ENCODE data around the gene MRPS23.

- TF ChIP-seq CTCF (conservative IDR thresholded peaks at IDR 0.05; ENCODE audit: low read depth in 2 of 2) (no peak), REST (IDR thresholded peaks at IDR 0.05; ENCODE audit: unreplicated experiment) (no peak), CREB1 (CRISPR knock-in tag; IDR thresholded peaks at IDR 0.05; ENCODE audit: low read depth) (no peak), EZH2 (IDR thresholded peaks at IDR 0.05; ENCODE audit: low read depth, unreplicated experiment) (no peak)
Observed at GRCh38 chr17:57835333-57835900, 14.4 kb downstream of the MRPS23 start.
